GM19043 (cell line): ENCODE results near the gene MAPKBP1.

ENCODE experiments used
- ATAC-seq: cut with Tn5 transposase; IDR thresholded peaks from one replicate; pipeline ENCODE4 v1.9.1; 2021; ENCODE audit warnings: low read depth; ENCODE audit not compliant: unreplicated experiment

MAPKBP1 gene

DNA sequence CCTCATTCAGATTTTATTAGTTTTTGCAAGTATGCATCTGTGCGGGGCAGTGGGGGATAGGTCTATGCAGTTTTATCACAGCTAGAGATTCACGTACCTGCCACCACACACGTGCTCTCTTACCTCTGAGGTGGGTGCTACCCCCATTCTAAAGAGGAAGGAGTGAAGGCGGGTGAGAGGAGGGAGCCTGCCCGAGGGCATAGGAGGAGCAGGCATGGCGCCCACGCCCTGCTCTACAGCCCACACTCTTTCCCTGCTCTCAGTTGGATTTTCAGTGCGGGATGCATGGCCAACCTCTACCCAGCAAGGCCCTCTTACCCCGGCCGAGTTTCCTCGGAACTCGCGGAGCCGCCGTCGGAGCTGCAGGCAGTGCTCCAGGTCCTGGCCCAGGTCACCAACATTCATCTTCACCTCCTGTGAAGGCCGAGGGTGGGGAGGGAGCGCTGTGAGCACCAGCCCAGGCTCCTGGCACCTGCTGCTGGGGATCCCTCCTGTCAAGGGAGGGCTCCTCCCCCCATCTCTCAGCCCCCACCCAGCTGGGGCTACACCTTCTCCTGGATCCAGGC, 91.3 kb downstream of the MAPKBP1 start:
- no peak for ATAC-seq

DNA sequence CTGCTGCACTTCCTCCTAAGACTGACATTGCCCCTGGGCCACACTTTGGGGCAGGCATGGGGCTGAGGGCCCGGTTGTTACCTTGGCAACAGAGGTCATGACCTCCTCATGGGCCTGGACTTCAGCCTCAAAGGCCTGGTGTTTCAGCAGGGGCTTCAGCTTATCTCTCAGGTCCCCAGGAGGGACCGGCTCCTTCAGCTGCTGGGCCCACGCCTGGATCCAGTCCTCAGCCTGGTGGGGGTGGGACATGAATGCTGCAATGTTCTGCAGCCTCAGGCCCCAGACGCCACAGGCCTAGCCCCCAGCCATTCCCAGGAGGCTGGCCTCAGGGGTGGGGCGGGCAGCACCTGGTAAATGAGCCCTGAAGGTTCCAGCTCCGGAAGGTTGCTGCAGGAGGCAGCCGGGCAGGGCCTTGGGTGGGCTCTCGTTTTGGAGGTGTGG, 92.0 kb downstream of the MAPKBP1 start:
- no peak for ATAC-seq

DNA sequence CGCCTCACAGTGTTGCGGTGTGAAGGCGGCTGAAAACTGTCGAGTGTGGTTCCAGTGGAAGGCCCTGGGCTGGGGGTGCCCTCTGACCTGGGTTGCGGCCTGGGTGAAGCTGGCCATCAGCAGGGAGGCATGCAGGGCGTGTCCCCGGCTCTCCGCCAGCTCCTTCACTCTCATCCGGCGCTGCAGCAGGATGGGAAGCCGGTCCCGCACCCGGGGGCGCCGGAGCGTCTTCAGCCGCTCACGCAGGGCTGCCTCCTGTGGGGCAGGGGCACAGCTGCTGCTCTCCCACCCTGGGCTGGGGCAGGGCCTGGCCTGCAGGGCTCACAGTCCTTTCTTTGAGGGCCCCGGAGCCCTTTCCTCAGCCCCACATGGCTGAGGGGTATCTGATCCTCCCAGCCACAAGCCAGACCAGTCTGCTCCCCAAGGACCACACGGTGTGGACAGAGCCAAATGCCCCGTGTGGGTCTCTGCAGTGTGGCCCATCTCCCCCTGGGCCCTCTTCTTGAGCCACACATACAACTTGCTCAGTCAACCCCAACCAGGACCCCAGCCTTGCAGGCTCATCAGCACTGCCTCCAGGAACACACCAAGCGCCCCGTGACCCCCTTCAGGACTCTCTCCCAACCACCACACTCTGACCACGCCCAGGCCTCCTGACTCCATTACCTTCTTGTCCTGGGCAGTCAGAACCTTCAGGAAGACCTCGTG, 92.7 kb downstream of the MAPKBP1 start:
- no peak for ATAC-seq

DNA sequence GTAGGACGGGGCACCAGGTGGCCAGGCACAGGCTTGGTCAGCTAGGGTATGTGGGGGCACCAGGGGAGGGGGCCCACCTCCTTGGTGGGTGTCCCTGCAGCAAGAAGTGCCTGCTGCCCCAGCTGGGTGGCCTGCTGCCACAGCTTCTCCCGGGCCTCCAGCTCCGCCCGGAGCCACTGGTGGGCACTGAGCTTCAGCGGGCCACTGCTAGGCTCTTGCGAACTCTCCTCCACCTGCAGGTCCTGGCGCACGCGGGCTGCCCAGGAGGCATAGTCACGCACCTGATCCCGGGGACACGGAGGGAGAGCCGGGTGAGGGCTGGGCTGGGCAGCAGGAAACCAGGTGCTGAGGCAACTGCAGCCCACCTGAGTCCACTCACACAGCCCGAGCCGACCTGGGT, 94.0 kb downstream of the MAPKBP1 start:
- ATAC-seq = no peak

DNA sequence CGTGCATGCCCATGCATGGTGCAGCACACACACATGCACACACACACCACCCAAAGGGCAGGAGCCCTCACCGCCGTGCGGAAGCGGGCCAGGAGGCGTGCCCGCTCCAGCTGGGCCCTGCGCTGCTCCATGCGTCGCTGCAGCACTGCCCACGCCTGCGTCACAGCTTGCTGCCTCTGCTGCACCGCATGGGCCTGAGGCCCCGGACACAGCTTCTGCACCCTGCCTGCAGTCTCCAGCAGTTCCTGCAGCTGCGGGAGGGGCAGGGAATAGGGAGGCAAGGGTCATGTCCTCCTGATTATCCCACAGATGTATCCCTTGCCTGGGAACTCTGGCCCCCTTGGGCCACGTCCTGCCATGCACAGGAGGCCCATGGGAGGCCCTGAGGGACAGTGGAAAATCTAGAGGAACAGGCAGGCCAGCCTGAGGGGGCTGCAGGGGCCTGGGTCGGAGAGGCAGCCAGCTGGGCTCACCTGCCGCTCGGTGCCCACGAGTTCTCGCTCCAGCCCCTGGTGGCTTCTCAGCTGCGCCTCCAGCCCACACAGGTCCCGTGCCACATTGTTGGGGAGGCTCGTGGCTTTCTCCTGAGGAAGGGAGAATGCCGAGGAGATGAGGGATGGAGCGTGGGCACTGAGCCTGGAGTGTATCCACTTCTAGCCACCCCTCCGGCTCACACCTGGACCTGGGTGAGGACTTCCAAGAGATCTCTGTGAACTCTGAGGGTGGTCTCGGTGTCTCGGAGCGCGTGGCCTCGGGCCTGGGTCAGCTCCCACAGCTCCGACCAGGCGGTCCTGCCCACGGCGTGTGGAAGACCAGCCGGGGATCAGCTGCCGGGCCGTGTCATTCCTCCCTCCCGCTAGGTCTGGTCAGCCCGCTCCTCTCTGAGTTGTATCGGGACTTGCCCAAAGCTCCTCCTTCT, 95.7 kb downstream of the MAPKBP1 start:
- no peak for ATAC-seq

DNA sequence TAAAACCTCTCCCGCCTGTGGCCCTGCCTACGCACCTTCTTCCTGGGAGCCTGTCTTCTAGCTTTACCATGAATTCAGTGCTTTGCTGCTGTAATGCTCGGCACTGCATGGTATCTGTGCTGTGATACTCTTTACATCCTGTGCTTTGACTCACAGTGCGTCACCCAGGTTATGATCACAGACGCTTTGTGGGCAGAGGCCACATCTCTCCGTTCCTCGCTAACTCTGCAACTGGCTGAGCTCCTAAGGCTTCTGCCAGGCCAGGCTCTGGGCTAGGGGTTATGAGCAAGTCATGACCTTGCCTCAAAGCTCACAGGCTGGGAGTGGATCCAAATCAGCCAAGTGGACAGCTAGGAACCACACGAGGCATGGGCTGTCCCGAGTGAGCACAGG, 96.4 kb downstream of the MAPKBP1 start:
- ATAC-seq = no peak

DNA sequence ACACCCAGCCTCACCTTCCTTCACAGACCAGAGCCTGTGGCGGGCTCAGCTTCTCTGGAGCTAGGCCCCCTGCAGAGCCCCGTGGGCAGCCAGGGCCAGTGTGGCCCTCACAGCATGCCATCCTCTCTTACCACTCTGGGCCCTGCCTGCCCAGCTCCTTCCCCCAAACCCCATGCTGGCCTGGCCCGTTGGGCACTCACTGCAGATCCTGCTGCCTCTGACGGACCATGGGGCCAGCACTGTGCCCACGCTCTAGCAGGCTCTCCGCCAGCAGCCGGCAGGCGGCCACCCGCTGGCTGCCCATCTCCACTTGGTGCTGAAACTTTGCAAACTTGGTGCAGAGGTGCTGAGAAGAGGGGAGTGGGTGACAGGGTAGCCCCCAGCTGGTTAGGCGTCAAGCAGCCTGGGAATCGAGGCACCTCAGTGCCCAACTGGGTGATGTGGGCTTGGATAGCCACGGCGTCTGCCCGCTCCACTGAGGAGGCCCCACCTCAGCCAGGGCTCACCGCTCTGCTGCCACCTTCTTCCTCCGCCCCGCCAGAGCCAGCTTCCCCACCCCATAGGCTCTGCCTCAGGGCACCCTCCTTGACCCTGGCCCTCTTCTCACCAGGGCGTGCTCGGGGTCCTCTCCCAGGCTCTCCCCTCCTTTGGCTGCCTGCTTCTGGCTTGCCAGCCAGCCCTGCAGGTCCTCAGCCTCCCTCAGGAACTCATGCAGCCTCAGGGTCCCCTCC, 97.1 kb downstream of the MAPKBP1 start:
- no peak for ATAC-seq

DNA sequence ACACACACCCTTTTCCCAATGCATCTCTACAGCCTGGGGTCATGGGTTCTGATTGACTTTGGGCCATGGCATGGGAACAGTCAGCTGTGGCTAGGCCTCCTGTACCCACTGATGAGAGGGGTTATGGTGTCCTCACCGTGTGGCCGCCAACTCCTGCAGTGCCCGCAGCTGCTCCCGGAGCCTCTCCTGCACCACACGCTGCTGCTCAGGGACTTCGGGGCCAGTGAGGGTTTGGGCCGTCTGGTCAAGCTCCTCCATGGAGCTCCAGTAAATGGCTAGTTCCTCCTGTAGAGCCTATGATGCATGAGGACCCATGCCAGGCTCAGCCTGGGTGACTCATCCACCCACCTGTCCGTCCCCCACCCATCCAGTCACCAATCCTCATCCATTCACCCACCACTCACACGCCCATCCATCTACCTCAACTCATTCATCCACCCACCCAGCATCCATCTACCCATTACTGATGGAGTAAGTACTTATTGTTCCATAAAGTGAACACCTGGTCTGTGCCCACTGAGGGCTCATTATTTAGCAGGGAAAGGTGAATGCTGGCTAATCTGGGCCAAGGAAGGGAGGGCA, 98.0 kb downstream of the MAPKBP1 start:
- ATAC-seq = no peak

DNA sequence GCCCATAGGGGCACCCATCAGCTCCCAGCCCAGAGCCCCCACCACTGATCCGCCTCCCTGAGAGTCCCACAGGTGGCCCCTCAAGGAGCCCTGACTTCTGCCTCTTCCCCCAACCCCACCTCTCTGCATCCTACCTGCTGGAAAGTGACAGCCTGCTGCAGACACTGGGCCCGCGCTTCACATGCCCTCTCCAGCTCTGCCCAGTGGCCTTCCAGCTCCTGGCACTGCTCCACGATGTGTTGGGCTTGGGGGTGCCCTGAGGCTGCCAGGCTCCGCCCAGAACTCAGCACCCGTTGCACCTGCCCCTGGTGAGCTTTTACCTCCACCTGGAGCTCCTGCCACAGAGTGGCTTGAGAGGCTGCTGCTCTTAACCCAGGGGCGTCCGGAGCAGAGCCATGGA, 99.4 kb downstream of the MAPKBP1 start:
- ATAC-seq = no peak

DNA sequence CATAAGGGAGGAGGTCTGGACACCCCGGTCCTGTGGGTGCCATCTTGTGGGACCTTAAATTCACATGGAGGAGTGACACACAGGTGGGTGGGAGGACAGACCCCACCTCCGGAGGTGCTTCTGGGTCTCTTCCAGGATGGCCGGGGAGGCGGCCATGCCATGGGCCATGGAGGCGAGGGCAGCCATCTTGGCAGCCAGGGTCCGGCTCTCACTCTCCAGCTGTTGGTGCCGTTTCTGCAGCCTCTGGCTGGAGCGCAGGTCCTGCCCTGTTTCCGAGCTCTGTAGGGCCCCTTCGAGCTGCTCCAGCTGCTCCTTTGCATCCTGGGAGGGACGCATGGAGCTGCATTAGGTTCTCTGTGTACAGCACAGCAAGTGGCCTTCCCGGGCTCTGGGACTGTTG, 100.5 kb downstream of the MAPKBP1 start:
- ATAC-seq = no peak

DNA sequence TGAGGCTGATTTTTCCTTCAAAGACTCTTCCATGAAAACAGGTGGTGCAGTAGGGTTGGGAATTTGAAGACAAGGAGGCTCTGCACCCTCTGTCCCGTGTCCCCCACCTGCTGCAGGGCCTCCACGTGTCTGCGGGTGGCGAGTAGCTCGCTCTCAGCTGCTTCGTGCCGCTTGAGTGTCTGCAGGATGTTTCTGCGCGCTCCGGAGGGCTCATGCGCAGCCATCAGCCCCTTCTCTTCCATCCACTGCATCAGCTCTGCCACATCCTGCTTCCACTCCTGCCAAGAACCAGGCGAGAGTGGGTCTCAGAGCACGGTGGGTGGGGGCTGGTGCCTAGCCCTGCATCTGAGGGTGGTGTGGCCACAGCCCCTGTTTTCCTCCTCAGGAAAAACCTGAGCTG, 101.7 kb downstream of the MAPKBP1 start:
- ATAC-seq = no peak

DNA sequence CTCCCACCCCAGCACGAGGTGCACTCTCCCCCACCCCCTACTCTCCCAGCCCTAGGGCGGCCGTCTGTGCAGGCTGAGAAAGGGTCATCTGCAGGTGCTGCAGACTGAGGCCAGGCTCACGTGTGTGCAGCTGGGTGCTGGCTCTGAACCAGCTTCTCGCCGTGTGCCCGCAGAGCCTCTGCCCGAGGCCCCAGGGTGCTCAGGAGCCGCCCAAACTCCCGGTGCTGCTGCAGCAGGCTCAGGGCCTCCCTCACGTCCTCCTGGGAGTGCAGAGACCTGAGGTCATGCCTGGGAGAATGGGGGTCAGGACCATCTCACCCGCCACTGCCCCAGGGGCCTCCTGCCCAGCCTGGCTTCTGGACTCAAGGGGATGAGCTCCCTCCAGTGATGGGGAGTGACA, 102.4 kb downstream of the MAPKBP1 start:
- no peak for ATAC-seq
